LNCAP (cell line): Measurements from ENCODE around the gene NHLH1.

Experiments used
- CTCF ChIP-seq: fragments of 450-650 bp; IDR thresholded peaks from 2 replicates; pipeline ENCODE4 v1.5.1; 2017; ENCODE audit warnings: mild to moderate bottlenecking

Gene NHLH1

GRCh38 chr1:160397651-160398050 is 30.8 kb downstream of the NHLH1 start:
- TF ChIP-seq CTCF = no peak

- no peak for TF ChIP-seq CTCF
Measured at GRCh38 chr1:160398823-160399222, 32.0 kb downstream of the NHLH1 start.

GRCh38 chr1:160399544-160400222 is 32.8 kb downstream of the NHLH1 start:
- no peak for TF ChIP-seq CTCF

- no peak for TF ChIP-seq CTCF
Measured at GRCh38 chr1:160400223-160400645, 33.4 kb downstream of the NHLH1 start, which contains the start of gene VANGL2. Gene VANGL2, plus strand, starts transcription at chr1:160400564. Its CDS starts 15,274 bp downstream, at chr1:160415838.

GRCh38 chr1:160400646-160401486 is 34.0 kb downstream of the NHLH1 start:
- no peak for TF ChIP-seq CTCF

- TF ChIP-seq CTCF = no peak
Measured at GRCh38 chr1:160401487-160401805, 34.6 kb downstream of the NHLH1 start.

GRCh38 chr1:160402001-160402795 is 35.3 kb downstream of the NHLH1 start:
- TF ChIP-seq CTCF = no peak
